Inflammatory macrophage treated with lipopolysaccharide for 4 hours (primary cell): ENCODE results near the gene GRM1.
"Not testable (repeated sequence)": the region's sequence is repeated elsewhere in the genome, so short reads cannot be mapped to it uniquely, and the experiment has no call there.

Experiments used
- DNase-seq: peaks from one replicate; pipeline ENCODE4 v3.0.0-alpha.2; 2020

GRM1 gene

GRCh38 chr6:146200176-146200575, 171.3 kb downstream of the GRM1 start:
- DNase-seq, result no peak

- DNase-seq, result no peak
Observed at GRCh38 chr6:146202570-146202969, 173.7 kb downstream of the GRM1 start.

DNA sequence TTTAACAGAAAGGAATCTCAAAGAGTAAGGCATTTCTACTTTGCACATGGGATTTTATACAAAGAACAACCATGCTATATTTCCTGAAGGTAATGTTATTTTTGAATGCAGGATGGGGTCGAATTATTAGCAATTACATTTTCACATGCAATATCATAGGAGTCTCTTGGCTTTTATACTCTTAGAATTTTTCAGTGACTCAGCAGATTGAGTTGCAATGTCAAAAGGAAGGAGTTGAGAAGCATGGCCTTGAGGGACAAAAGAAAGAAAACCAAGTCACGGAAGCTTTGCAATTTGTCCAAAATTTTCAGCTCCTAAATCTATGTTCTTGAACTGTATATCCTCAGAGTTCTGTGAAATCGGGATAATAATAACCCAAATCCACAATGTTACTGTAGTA, 181.1 kb downstream of the GRM1 start:
- no peak for DNase-seq

- DNase-seq, result no peak
Observed at GRCh38 chr6:146210406-146211083, 181.7 kb downstream of the GRM1 start.

DNA sequence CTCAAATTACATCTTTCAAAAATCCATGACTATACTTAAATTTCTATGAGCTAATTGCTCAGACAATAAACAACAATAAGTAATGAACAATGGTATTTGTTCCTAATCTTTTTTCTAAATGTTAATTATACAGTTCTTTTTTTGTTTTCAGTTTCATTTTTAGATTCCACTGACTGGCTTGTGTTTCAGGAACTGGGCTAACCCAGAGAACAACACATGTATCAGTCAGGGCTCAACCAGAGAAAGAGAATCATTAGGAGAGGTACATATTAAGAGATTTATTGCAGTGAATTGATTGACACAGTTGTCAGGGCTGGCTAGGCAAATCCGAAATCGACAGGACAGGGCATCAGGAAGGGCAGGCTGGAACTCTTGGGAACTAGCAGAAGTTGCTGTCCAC, 182.8 kb downstream of the GRM1 start:
- DNase-seq, result peak; percentile 43

- no peak for DNase-seq
Observed at GRCh38 chr6:146212781-146213180, 183.9 kb downstream of the GRM1 start.

- no peak for DNase-seq
Observed at GRCh38 chr6:146219101-146219500, 190.2 kb downstream of the GRM1 start.

DNA sequence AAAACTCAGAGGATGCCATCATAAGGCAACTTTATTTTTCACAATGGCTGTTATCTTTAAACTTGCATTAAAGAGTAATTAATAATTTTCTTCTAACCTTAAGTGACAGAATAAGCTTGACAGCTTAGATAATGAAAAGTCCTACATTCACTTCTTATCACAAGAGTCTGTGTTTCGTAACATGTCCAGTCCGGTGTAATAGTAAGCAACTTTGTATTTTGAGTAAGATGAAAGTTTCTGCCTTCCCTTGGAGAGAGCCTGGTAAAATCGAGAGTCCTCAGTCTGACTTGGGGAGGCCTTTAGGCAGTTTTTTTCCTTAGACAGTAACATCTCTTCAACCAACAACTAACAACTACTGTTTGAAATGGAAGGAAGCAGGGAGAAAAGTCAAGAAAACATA, 195.6 kb downstream of the GRM1 start:
- DNase-seq, result no peak

DNA sequence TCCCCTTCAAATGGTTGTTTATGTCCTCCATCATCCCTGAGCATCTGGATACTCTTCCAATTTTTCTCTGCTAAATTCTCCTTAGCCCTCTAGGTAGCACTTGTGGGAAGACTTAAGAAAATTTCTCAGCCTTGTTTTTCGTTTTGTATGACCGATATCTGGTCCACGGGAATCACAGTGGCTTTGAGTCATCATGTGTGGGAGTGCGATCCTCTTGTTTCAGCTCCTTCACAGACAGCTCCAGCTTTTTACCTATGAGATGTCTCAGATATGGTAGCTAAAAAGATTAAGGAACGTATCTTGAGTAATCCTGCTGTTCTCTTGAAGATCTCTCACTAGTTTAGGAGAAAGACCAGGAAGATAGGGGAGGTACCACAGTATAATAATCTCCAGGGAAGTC, 196.1 kb downstream of the GRM1 start:
- DNase-seq, result no peak

GRCh38 chr6:146240322-146240721, 211.5 kb downstream of the GRM1 start:
- DNase-seq, result no peak

DNA sequence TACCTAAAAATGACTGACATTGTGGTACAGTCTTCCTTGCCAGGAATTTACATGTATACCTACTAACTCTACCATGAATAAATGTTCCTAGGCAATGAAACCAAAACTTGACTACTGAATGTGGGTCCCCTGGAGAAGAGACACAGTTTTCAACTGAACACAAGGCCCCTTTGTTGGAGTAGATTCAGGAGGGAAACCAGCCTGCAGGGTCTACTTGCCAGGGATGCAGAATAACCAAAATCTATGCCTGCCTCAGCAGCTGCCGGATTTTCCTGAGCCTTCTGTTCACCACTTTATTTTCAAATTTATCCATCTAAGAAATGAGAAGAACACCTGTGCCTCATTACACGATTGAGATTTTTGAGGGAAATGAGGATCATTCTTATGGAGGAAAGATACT, 211.9 kb downstream of the GRM1 start:
- no peak for DNase-seq

GRCh38 chr6:146243646-146244045, 214.8 kb downstream of the GRM1 start:
- not testable (repeated sequence) for DNase-seq

DNA sequence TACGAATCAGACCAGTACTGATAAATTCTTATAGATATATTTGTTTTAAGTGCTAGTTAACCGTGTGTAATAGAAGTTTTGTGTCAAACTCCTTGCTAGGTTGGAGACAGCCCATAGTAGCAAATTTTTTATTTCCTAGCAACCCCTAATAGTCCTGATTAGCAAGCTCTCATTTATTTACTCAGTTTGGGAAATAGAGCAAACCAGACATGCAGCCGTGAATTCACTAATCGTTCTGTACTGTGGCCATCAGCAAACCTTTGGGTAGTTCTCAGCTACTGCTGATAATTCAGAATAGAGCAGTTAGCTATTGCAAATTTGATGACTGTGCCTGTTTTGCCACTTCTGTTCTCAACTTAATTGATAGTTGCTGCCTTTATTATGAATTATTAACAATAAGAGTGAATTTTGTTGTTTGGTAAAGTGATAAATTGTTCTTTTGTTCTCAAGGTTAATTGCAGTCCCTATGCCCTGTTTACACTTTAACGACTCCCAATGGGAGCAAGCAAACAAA, 215.8 kb downstream of the GRM1 start:
- no peak for DNase-seq

DNA sequence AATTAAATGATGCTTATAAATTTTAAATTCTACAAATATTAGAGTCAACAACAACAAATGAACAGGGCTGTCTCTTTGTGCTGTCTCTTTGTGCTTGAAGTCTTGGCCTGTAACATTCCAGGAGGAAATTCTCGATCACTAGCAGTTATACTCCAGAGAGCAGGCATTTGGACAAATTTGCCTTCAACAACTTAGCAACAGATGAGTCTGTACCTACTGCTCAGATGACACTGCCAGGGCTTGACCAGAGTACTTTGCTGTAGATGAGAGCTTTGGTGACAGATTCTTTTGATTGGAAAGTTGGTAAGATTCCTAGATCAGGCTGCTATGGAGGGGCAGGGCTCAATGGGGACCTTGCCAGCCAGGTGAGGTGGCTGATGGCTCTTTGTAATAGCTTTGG, 217.2 kb downstream of the GRM1 start:
- DNase-seq, result no peak

GRCh38 chr6:146253691-146254090, 224.8 kb downstream of the GRM1 start:
- DNase-seq, result no peak

GRCh38 chr6:146258206-146258605, 229.3 kb downstream of the GRM1 start:
- DNase-seq, result no peak

DNA sequence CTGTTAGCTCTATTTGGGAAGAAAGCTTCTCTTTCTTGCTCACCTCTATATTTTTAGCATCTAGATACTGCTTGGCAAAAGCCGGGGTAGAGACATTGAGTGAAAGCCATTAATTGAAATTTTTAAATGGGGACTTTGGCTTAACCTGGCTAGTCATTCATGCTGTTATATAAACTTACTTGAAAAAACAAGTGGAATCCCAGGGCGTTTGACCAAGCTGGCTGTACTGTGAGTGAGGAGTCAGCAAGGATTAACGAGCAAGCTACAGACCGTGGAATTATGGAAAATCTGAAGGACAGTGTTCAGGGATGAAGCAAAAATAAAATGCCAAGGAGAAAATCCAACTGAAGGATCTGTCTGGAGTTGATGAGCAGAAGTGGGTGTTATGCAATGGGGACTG, 232.0 kb downstream of the GRM1 start:
- no peak for DNase-seq

DNA sequence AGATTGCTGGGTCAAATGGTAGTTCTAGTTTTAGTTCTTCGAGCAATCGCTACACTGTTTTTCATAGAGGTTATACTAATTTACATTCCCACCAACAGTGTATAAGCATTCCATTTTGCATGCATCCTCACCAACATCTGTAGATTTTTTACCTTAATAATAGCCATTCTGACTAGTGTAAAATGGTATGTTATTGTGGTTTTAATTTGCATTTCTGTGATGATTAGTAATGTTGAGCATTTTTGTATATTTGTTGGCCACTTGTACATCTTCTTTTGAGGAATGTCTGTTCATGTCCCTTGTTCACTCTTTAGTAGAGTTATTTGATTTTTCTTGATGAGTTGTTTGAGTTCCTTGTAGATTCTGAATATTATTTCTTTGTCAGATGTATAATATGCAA, 236.2 kb downstream of the GRM1 start:
- no peak for DNase-seq

- DNase-seq, result no peak
Observed at GRCh38 chr6:146267447-146267846, 238.6 kb downstream of the GRM1 start.

DNA sequence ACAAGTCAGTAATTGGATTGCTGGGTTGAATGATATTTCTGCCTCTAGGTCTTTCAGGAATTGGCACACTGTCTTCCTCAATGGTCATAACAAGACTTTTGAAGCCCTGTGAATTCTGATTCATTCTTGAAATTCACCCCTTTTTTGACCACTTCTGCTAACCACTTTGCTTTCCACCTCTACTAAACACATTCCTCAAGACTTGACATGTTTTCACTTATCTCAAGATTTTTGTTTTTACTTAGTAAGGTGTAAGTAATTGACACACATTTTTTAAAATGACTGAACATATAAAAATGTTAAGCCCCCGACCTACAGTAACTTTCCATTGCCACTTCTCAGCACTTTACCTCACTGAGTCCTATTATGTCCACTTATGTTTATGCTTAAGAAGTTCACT, 239.1 kb downstream of the GRM1 start:
- no peak for DNase-seq

DNA sequence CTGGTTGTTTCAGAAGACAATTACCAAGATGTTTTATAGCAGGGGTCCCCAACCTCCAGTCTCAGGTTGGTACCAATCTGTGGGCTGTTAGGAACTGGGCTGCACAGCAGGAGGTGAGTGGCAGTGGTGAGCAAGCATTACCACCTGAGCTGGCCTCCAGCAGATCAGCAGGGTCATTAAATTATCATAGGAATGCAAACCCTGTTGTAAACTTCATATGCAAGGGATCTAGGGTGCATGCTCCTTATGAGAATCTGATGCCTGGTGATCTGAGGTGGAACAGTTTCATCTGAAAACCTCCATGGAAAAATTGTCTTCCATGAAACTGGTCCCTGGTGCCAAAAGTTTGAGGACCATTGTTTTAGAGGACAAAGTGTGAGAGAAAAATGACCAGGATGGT, 240.6 kb downstream of the GRM1 start:
- DNase-seq, result no peak

DNA sequence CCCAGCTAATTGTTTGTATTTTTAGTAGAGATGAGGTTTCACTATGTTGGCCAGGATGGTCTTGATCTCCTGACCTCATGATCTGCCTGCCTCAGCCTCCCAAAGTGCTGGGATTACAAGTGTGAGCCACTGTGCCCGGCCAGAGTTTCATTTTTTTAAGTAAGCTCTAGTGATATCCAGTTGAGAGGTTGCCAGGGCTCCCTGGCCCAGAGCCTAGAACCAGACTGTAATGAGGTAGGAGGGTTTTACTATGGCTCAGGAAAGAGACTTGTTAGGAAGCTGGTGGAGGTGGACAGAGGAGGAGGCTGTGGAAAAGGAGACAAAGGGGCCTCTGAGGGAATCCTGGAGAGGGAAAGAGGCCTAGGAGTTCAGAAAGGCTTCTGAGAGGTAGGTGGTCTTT, 242.3 kb downstream of the GRM1 start:
- DNase-seq, result not testable (repeated sequence)

GRCh38 chr6:146273490-146273889, 244.6 kb downstream of the GRM1 start:
- no peak for DNase-seq

GRCh38 chr6:146277142-146277541, 248.3 kb downstream of the GRM1 start:
- no peak for DNase-seq

DNA sequence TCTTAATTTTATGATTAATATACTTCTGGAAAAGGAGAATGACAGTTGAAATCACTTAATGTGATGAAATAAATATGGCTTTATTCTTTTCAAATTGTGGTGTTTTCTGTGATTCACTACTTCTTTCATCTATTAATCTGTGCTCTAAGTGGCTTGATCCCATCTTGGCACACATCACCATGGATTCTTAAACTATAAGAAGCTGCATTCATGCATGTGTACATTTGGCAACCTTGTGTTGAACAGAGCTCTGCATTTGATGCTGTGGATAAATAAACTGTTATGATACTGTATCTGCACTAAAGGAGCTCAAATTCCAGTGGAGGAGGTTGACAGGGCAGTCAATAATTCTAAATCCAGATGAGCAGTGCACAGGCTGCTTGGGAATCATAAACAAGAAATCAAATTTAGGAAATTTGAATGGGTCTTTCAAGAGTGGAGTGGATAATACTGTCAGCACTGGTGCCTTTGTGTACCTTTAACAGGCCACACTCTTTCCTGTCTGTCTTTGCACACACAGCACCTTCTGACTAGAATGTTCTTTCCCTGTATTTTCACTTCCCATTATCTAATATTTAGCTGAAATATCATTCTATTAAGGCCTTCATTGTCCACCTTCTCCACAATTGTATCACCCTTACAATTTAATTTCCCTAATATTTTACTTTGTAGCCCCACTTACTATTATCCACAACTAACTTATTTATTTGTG, 252.9 kb downstream of the GRM1 start:
- no peak for DNase-seq
